GM23248 (cell line): Measurements from ENCODE around the gene INTS1.

ENCODE experiments used
- EZH2 ChIP-seq: fragments of 200-600 bp; sonication (generic); IDR thresholded peaks from 2 replicates; pipeline ENCODE4 v1.6.1; 2018; ENCODE audit warnings: antibody characterized with exemption, mild to moderate bottlenecking; ENCODE audit not compliant: insufficient read depth, poor library complexity, severe bottlenecking
- EZH2phosphoT487 ChIP-seq: fragments of 200-600 bp; sonication (generic); IDR thresholded peaks from 2 replicates; pipeline ENCODE4 v1.6.1; 2018; ENCODE audit warnings: antibody characterized with exemption, moderate library complexity, mild to moderate bottlenecking, low read depth; ENCODE audit not compliant: insufficient read depth

DNA sequence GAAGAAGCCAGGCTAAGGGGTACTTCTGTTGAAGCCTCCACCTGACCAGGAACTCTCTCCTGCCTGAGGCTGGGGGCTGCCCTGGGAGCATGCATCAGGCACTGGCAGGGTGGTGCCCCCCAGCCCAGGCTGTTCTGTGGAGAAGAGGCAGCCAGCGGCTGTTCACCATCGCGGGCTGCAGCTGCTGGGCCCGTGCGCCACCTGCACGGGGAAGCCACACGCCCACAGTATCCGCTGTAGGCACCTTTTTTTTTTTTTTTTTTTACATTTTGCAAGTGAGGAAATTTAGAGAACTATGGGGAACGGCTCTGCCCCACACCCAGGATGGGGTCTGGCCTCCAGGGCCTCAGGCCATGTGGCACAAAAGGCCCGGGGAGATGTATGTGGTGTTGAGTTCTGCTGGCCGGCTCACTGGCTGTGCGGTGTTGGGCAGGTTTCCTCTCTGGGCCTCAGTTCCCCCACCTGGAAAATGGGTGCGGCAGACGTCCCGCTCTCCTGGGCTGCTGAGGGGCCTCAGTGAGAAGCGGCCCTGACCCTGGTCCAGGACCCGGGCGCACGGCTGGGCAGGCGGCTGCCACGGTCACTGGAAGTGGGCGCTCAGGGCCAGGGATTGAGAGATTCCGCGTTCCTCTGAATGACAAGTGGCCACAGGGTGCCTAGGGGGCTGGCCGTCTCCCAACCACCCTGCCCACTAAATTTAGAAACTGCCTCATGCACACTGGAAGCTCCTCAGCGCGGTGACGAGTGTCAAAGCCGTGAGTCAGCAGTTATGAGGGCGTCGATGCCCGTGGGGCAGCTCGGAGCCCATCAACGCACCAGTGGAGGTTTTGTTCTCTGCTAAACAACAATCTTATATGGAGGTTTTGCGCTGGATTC is 8.8 kb upstream of the INTS1 start:
- TF ChIP-seq EZH2 (no peak), EZH2phosphoT487 (no peak)
